Esophagus squamous epithelium (tissue), 4 donors: ENCODE results near the gene PAX8.

ENCODE experiments used
- CTCF ChIP-seq, 6 experiments: fragments of 450-650 bp in 4 of 6; fragments of 200-600 bp in 2 of 6; sonication (generic) in 2 of 6; IDR thresholded peaks; one replicate each; pipeline ENCODE4 v1.5.1; 2016 to 2019; ENCODE audit warnings: antibody characterized with exemption in 6 of 6, mild to moderate bottlenecking in 4 of 6, moderate library complexity in 4 of 6
- POLR2A ChIP-seq, 4 donors: fragments of 450-650 bp; IDR thresholded peaks; one replicate each; pipeline ENCODE4 v1.6.1; 2017; ENCODE audit warnings: antibody characterized with exemption in 4 of 4, mild to moderate bottlenecking in 4 of 4, moderate library complexity in 3 of 4

- TF ChIP-seq CTCF (IDR thresholded peaks at IDR 0.05), result no peak
- no peak for TF ChIP-seq POLR2A (IDR thresholded peaks at IDR 0.05)
These were observed 98.4 kb downstream of the PAX8 start for GRCh38 chr2:113180131-113180946.
